LNCaP clone FGC (cell line): Measurements from ENCODE around the gene YOD1.

Experiments
- DNase-seq: peaks from one replicate; pipeline ENCODE4 v3.0.0-alpha.2; 2011; ENCODE audit warnings: low read depth
- H3K4me3 ChIP-seq: 2 replicates; pipeline ENCODE4 v1.5.1; 2011; ENCODE audit warnings: mild to moderate bottlenecking, low read depth, low read length, control low read depth
- CTCF ChIP-seq: IDR thresholded peaks from 2 replicates; pipeline ENCODE4 v1.5.1; 2012; ENCODE audit warnings: mild to moderate bottlenecking; ENCODE audit not compliant: control insufficient read depth, insufficient read depth; ENCODE audit errors: extremely low read depth

The YOD1 gene

DNA sequence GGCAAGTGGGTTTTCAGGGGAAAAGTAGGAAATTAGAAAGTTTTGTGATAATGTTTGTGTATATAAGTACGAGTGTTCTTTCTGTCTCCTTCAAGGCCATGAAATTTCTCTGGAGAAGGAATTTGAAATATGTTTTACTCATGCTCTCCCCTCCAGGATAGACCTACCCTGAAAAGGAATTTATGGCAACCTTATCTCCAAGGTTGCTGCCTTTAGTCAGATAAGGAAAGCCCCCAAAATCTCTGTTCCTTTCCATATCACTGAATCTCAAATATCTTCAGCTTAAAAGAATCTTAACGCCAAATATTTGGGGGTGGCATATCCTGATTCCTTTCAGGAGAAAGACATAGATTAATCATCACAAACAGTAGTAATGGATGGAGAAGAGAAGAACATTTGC lies 37.2 kb upstream of the YOD1 start:
- DNase-seq, result no peak
- TF ChIP-seq CTCF, result no peak
- no peak overlapping the region for H3K4me3 ChIP-seq

- no peak overlapping the region for H3K4me3 ChIP-seq
- TF ChIP-seq CTCF, result no peak
- no peak for DNase-seq
Observed at GRCh38 chr1:207085887-207086286, 34.9 kb upstream of the YOD1 start.

DNA sequence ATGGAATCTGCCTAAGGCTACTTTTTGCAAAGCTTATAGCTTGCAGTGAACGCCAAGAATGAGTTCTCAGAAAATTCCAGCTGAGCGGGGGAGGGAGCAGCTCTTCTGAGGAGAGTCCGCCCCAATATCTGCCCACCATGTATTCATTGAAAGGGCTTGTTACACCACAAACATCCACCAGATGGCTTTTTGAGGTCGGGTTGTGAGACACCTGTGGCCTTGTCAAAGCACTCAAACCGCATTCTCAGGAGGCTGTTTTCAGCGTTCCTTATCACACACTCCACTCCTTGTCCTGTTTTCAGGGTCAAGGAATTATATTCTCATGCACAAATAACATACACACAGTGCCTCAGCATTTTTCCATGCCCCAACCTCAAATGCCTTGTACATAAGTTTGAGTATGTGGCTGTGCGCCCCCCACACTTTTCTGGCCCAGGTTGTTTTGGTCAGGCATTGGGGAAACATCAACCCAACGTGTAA lies 33.7 kb upstream of the YOD1 start:
- peak; percentile 65 for TF ChIP-seq CTCF
- DNase-seq, result peak; percentile 40
- no peak overlapping the region for H3K4me3 ChIP-seq

- no peak for TF ChIP-seq CTCF
- H3K4me3 ChIP-seq, result no peak overlapping the region
- no peak for DNase-seq
Observed at GRCh38 chr1:207084232-207084631, 33.2 kb upstream of the YOD1 start.

DNA sequence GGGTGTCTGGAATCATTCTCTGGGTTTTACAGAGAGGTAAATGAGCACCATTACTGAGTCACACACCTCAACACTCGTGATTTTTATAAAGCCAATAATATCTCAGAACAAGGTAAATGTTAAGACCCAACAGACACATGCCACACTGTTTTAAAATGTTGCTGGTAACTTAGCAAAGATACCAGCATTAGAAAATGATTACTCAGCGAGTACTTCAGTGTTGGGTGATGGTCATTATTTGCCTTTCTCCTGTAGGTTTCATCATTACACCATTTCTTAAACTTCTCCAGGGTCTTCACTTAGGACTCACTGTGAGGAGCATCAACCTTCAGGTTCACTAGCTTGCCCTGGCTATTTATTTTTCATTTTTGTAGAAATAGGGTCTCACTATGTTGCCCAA lies 30.8 kb upstream of the YOD1 start:
- H3K4me3 ChIP-seq, result no peak overlapping the region
- no peak for DNase-seq
- TF ChIP-seq CTCF, result no peak

GRCh38 chr1:207081088-207081487 lies 30.1 kb upstream of the YOD1 start:
- no peak for TF ChIP-seq CTCF
- H3K4me3 ChIP-seq, result no peak overlapping the region
- DNase-seq, result peak; percentile 8

GRCh38 chr1:207079706-207080241 lies 28.8 kb upstream of the YOD1 start:
- no peak for TF ChIP-seq CTCF
- DNase-seq, result no peak

More at GRCh38 chr1:207079706-207080241, 28.8 kb upstream of the YOD1 start:
- no peak overlapping the region for H3K4me3 ChIP-seq
